HG02973 (cell line): Measurements from ENCODE around the gene ENGASE.

ENCODE experiments used
- ATAC-seq: cut with Tn5 transposase; IDR thresholded peaks from one replicate; pipeline ENCODE4 v1.9.1; 2021; ENCODE audit warnings: moderate library complexity; ENCODE audit not compliant: unreplicated experiment

ENGASE gene

DNA sequence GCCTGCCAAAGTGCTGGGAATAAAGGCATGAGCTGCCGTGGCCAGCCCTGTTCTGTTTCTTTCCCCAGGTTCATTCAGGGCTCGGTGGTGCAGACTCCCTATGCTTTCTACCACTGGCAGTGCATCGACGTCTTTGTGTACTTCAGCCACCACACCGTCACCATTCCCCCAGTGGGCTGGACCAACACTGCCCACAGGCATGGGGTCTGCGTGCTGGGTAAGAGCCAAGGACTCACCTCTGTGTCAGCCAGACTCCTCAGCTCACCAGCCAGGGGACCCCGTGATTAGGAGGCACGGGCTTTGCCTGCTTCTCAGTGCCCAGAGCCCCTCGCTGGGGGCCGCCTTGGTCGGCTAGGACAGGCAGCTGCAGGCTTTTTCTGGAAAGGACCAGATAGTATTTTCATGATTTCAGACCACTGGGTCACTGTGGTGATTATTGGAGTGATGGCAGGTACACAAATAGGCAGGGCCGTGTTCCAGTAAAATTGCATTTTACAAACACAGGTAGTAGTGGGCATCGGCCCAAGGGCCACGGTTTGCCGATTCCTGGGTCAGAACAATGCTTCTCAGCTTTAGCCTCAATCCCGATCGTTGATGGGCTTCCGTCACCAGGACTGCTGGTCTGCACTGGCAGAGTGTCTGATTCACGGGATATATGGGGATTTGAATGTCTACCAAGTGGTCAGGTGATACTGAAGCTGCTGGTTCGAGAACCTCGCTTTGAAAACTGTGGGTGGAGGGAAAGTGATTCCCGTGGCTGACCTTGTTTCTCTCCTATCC is 5.0 kb downstream of the ENGASE start:
- ATAC-seq = no peak

DNA sequence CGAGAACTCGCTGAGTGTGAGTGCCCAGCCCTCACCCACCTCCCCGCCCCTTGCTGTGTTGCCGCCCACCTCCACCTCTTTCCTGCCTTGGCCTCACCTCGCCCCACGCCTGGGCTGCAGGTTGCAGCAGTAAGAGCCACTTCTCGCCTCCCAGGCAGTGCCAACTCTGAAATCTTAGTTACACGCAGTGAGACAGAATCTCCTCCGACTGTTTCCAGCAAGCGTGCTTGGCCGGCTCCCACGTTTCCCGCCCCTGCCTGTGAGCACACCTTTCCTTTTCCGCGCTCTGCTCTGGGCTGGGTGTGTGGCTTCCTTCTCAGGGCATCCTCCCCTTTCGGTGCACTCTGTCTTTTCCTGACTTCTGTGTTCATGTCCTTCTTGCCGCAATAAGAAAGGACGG is 5.7 kb downstream of the ENGASE start:
- ATAC-seq = no peak

- no peak for ATAC-seq
Measured at GRCh38 chr17:79080761-79081290, 6.2 kb downstream of the ENGASE start.

GRCh38 chr17:79081571-79082276 is 7.1 kb downstream of the ENGASE start:
- no peak for ATAC-seq

GRCh38 chr17:79082311-79083190 is 7.9 kb downstream of the ENGASE start:
- ATAC-seq = no peak

- no peak for ATAC-seq
Measured at GRCh38 chr17:79083191-79083971, 8.8 kb downstream of the ENGASE start.

GRCh38 chr17:79084291-79085153 is 9.9 kb downstream of the ENGASE start:
- ATAC-seq = no peak

DNA sequence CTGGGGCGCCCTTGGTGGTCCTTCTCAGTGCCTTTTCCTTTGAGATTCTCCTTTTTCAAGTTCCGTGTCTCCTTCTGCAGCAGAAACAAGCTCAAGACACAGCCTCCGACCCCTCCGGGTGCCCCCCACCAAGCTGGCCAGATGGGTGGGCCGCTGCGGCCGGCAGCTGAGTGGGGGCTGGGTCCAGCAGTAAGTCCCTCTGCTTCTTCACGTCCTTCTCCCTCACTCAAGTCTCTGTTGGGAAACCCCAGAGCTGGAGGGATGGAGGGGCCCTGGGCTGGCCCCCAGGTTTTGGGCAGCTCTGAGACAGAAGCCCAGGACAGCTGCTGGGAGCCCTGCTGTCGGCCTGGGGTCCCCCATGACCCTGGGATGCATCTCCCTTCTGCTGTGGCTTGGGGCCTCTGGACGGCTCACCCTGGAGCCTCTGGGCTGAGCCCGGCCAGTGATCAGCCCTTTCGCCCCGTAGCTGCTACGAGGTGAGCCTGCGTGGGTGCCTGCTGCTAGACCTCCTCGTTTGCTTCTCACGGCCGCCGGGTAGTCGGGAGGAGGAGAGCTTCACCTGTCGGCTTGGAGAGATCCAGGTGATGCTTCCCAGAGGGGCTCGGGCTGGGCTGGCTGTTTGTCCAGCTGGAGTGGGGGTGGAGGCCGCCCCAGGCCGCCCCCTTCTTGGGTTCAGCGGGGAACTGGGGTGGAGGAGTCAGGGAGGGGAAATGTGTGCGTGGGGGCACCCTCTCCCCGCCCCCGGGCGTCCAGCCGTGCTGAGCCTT is 10.7 kb downstream of the ENGASE start:
- no peak for ATAC-seq

- no peak for ATAC-seq
Measured at GRCh38 chr17:79085921-79086551, 11.4 kb downstream of the ENGASE start.

DNA sequence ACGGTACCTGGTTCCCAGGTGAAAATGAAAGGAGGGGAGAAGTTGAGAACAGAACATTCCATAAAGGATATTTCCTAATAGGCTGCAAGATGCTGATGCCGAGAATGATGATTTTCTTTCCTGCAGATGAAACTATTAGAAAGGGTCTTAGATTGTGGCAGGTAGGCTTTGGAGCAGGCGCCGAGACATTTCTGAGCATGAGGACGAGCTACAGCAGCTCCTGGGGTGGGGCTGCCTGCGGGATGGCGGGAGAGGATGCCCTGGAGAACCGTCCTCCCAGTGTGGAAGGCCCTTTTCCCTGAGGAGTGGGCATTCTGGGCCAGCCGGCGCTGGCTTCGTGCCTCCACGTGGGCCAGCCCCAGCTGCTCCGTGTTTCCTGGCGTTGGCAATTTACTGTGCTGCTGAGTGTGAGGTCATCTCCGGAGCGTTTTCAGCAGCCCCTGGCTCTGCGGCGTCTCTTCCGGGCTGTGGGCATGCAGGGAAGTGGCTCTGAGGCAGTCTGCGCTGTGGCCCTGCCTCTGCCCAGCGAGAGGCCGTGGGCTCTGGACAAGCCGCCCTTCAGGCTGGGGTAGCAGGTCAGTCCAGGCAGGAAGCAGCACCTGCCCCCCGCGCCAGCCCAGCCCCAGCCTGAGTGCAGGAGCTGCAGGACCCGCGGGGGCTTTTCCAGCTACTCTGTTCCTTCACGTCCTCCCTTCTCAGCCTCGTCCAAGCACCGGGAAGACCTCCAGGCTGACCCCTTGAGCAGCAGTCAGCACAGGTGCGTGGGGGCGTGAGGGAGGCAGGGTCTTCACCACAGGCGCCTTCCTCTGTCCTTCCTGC is 12.2 kb downstream of the ENGASE start:
- ATAC-seq = no peak

- ATAC-seq = no peak
Measured at GRCh38 chr17:79087428-79088143, 13.0 kb downstream of the ENGASE start.

GRCh38 chr17:79088247-79088996 is 13.8 kb downstream of the ENGASE start:
- no peak for ATAC-seq

DNA sequence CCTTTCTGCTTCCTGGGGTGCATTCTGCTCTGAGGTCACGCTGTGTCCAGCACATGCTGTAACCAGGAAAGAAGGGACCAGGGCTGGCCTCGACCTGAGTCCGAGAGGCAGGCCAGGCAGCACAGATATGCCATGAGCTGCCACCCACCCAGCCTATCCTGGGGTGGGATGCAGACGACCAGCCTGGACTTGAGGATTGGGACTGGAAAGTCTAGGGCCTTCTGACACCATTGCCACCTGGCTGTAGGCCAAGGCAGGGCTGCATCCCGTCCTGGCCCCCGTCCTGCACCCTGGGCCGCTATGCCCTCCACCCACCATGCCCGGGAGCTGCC is 14.3 kb downstream of the ENGASE start:
- ATAC-seq = no peak

- ATAC-seq = no peak
Measured at GRCh38 chr17:79089720-79090442, 15.3 kb downstream of the ENGASE start.

DNA sequence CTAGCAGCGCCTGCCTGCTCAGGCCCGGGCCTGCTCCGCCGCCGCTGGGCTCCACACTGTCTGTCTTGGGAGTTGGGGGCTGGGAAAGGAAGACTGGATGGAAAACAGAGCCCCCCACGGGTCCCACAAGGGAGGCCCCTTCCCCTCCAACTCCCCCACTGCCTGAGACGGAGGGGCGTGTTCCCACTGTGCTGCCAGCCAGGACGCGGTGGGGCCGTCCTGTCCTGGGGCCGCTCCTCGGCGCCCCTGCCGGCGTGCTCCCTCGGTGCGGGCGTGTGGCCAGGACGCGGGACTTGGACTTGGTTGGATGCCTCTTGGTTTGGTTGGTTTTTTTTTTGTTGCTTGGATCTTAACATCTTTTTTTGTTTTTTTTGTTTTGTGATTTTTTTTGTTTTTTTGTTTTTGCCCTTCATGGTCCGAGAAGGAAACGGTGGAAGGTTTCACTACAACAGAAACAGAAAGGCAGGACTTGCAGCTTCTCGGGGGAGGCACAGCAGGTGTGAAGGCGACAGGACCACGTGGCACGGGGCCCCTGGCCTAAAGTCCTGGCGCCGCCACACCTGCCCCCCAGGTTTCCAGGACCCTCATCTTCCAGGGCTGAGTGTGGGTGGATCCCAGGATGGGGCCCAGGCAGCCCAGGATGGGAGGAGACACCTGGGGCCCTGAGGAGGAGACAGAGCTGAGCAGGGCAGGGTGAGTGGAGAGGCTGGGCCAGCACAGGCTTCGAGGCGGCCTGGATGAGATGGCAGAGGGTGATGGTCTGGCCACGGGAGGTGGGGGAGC is 16.0 kb downstream of the ENGASE start:
- no peak for ATAC-seq
